H1 (cell line): ENCODE measurements around the gene ABLIM1. TPM values are rescaled to one million over a fixed set of nuclear protein-coding genes. Genes with fewer than 3 reads are reported as not detected.

Source experiments
- EP300 ChIP-seq, 2 experiments: IDR thresholded peaks; 1 replicate in 1 of 2; 2 replicates in 1 of 2; pipeline ENCODE4 v1.6.1; 2011 to 2012; ENCODE audit warnings: low read depth in 2 of 2, low read length in 2 of 2, mild to moderate bottlenecking in 2 of 2, borderline replicate concordance in 1 of 2, inconsistent platforms in 1 of 2, moderate library complexity in 1 of 2
- KDM1A ChIP-seq: fragments of 200-600, 300-600 bp; sonication (generic); IDR thresholded peaks from 2 replicates; pipeline ENCODE4 v1.7.1; 2016; ENCODE audit warnings: mild to moderate bottlenecking, low read length, borderline replicate concordance
- NRF1 ChIP-seq: IDR thresholded peaks from 2 replicates; pipeline ENCODE4 v1.6.1; 2011; ENCODE audit warnings: mild to moderate bottlenecking, low read depth, low read length, improper control_type of control experiment
- SUZ12 ChIP-seq: fragments of 200-600 bp; sonication (generic); IDR thresholded peaks from 2 replicates; pipeline ENCODE4 v1.6.1; 2012; ENCODE audit warnings: mild to moderate bottlenecking, inconsistent platforms, low read length, moderate library complexity, mixed read lengths
- TEAD4 ChIP-seq: IDR thresholded peaks from 2 replicates; pipeline ENCODE4 v1.6.1; 2012; ENCODE audit warnings: low read depth, low read length, inconsistent platforms, mixed read lengths
- polyA plus RNA-seq, 7 experiments: library from polyadenylated mRNA; depleted of rRNA in 3 of 7; stranded (reverse) in 5 of 7; unstranded in 2 of 7; fragments of >200 nt in 5 of 7; fragments of 200-250 nt in 2 of 7; gene quantifications; 1 replicate in 5 of 7; 2 replicates in 1 of 7; 4 replicates in 1 of 7; pipeline versions ENCODE4 v1.2.1 to v1.2.3, GENCODE V29; 2011 to 2013; ENCODE audit warnings: missing spikeins in 2 of 7, mixed read lengths in 2 of 7
- total RNA-seq: library from RNA; stranded (reverse); fragmentation: NEBNext Ultra II Directional; extraction: Animal tissue kit (Norgen Biotek cat#: 25700); gene quantifications from 2 replicates; pipeline ENCODE4 v1.2.1, GENCODE V29; 2021

ABLIM1 gene
- total and polyA plus RNA-seq, 2 of the 8 experiments (the other 6 are each of a cell fraction or from before 2014, with no cell fraction given), result 51.2 to 51.7 TPM

- no peak for TF ChIP-seq EP300 (IDR thresholded peaks at IDR 0.05; ENCODE audit: borderline replicate concordance in 1 of 2, low read depth in 2 of 2, low read length in 2 of 2)
- TF ChIP-seq NRF1, result no peak
- no peak for TF ChIP-seq SUZ12
- no peak for TF ChIP-seq TEAD4
- TF ChIP-seq KDM1A, result no peak
Observed at GRCh38 chr10:114624422-114624821, 33.7 kb downstream of the ABLIM1 start (continued).
